Loucy (cell line): ENCODE results near the gene MN1.
A peak's percentile ranks its signal among the peaks of the same experiment; 100 is the strongest.

Experiments used
- H2AFZ ChIP-seq: fragments of 200-600 bp; sonication (generic); 2 replicates; pipeline ENCODE4 v1.6.0; 2016; ENCODE audit warnings: antibody characterized with exemption, mild to moderate bottlenecking, low read length, moderate library complexity
- H3F3A ChIP-seq: fragments of 200-600 bp; 2 replicates; pipeline ENCODE4 v1.6.0; 2016; ENCODE audit warnings: antibody characterized with exemption, low read depth, mild to moderate bottlenecking
- H3K27me3 ChIP-seq: fragments of 200-600 bp; sonication (generic); 2 replicates; pipeline ENCODE4 v1.6.1; 2014; ENCODE audit warnings: low read length, mild to moderate bottlenecking; ENCODE audit not compliant: insufficient read depth, poor library complexity, severe bottlenecking
- H3K36me3 ChIP-seq: fragments of 200-600 bp; sonication (generic); 2 replicates; pipeline ENCODE4 v1.6.1; 2016; ENCODE audit warnings: low read length; ENCODE audit not compliant: insufficient read depth
- H3K4me1 ChIP-seq: fragments of 200-600 bp; sonication (generic); 2 replicates; pipeline ENCODE4 v1.5.1; 2014; ENCODE audit warnings: low read length, mild to moderate bottlenecking; ENCODE audit not compliant: insufficient read depth, poor library complexity, severe bottlenecking
- H3K4me2 ChIP-seq: fragments of 200-600 bp; sonication (generic); 2 replicates; pipeline ENCODE4 v1.6.0; 2014; ENCODE audit warnings: antibody characterized with exemption, low read length, low read depth, mild to moderate bottlenecking; ENCODE audit not compliant: poor library complexity, severe bottlenecking
- H3K4me3 ChIP-seq: fragments of 200-600 bp; sonication (generic); 2 replicates; pipeline ENCODE4 v1.5.1; 2014; ENCODE audit warnings: low read length, mild to moderate bottlenecking, mixed read lengths; ENCODE audit not compliant: poor library complexity, severe bottlenecking
- H3K79me2 ChIP-seq: fragments of 200-600 bp; sonication (generic); 2 replicates; pipeline ENCODE4 v1.6.1; 2014; ENCODE audit warnings: low read length; ENCODE audit not compliant: insufficient read depth
- H3K9ac ChIP-seq: fragments of 200-600 bp; sonication (generic); 2 replicates; pipeline ENCODE4 v1.6.0; 2014; ENCODE audit warnings: mild to moderate bottlenecking, low read depth, low read length, moderate library complexity; ENCODE audit not compliant: poor library complexity, severe bottlenecking
- H3K9me2 ChIP-seq: fragments of 200-600 bp; sonication (generic); replicated peaks from 2 replicates; pipeline ENCODE4 v1.6.1; 2016; ENCODE audit warnings: low read depth, low read length, mixed read lengths
- H3K9me3 ChIP-seq: fragments of 200-600 bp; sonication (generic); 2 replicates; pipeline ENCODE4 v1.6.1; 2014; ENCODE audit warnings: mild to moderate bottlenecking, antibody characterized with exemption, low read length, low read depth; ENCODE audit not compliant: insufficient read depth
- H4K20me1 ChIP-seq: fragments of 200-600 bp; sonication (generic); 2 replicates; pipeline ENCODE4 v1.6.0; 2014; ENCODE audit warnings: antibody characterized with exemption, low read length, mild to moderate bottlenecking; ENCODE audit not compliant: insufficient read depth, poor library complexity, severe bottlenecking
- EZH2phosphoT487 ChIP-seq: fragments of 200-600 bp; IDR thresholded peaks from 2 replicates; pipeline ENCODE4 v1.6.1; 2018; ENCODE audit warnings: antibody characterized with exemption, mild to moderate bottlenecking, moderate library complexity, borderline replicate concordance
- TF ChIP-seq, protein P1 (sequence below): fragments of 200-600 bp; sonication (generic); conservative IDR thresholded peaks from 2 replicates; pipeline ENCODE4 v1.5.1; 2014; ENCODE audit warnings: mild to moderate bottlenecking, antibody characterized with exemption, low read length

MN1 gene

DNA sequence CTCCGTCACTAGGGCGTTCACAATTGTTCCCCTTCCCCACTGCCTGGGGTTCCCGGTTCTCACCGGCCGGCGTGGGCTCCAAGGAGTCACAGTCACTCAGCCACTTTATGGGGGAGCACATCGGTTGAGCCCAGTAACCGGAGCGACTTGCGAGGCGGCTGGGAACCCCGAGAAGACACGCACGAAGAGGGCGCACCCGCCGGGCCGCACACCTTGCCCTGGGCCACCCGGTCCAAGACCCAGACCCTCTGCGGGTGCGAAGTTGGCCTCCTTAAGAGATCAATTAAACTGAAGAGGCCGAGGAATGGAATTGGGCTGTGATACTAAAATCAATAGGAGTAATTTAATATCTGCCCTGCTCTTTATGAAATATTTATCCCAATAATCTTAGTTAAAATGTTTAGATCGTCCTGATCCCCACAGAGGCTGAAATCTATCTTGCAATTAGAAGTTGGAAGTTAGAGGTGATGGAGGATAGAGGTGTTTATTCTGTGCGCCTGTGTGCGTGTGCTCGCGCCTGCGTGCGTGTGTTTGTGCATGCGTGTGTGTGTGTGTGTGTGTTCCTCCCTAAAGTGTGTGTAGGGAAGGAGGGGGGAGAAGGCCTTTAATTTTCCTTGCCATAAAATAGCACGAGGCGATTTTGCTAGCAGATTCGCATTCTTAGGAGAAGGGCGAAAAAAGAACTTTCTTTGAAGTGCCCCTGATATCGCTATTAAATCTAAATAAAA, 954 bp upstream of the MN1 start:
- Histone ChIP-seq H2AFZ (peak overlapping the region; percentile 81), H3K36me3 (no peaks in the 10 kb centered on the region), H3K9me2 (no peaks in the 10 kb centered on the region), H3K9me3 (no peaks in the 10 kb centered on the region), H3K4me3 (no peak overlapping the region), H3F3A (no peaks in the 10 kb centered on the region), H3K79me2 (no peaks in the 10 kb centered on the region), H3K9ac (no peak overlapping the region), H3K4me2 (peak overlapping the region; percentile 75), H4K20me1 (no peaks in the 10 kb centered on the region), H3K4me1 (no peaks in the 10 kb centered on the region), H3K27me3 (no peaks in the 10 kb centered on the region)
- TF ChIP-seq EZH2phosphoT487: no peak
- TF ChIP-seq, protein P1, sequence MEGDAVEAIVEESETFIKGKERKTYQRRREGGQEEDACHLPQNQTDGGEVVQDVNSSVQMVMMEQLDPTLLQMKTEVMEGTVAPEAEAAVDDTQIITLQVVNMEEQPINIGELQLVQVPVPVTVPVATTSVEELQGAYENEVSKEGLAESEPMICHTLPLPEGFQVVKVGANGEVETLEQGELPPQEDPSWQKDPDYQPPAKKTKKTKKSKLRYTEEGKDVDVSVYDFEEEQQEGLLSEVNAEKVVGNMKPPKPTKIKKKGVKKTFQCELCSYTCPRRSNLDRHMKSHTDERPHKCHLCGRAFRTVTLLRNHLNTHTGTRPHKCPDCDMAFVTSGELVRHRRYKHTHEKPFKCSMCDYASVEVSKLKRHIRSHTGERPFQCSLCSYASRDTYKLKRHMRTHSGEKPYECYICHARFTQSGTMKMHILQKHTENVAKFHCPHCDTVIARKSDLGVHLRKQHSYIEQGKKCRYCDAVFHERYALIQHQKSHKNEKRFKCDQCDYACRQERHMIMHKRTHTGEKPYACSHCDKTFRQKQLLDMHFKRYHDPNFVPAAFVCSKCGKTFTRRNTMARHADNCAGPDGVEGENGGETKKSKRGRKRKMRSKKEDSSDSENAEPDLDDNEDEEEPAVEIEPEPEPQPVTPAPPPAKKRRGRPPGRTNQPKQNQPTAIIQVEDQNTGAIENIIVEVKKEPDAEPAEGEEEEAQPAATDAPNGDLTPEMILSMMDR: no peak

DNA sequence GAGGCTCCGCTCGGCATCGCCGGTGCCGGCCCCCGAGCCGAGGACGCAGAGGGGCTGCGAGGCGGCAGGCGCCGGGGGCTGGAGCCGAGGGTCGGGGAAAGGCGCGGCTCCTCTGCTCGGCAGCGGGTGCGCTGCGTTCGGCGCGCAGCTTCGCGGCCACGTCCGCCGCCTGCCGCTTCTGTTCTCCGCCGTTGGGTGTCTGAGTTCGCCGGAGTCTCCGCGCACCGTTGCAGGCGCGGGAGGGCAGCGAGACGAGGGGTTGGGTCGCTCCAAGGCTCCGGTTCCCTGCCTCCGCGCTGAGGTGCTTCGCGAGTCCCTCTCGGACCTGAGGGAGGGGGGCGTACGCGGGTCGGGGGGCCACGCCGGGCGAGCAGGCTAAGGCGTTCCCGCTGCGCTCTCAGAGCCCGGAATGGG, 347 bp downstream of the MN1 start:
- Histone ChIP-seq H3K9me2 (no peaks in the 10 kb centered on the region), H3K36me3 (no peaks in the 10 kb centered on the region), H3K9me3 (no peaks in the 10 kb centered on the region), H3K9ac (peak overlapping the region; percentile 56), H3K4me3 (peak overlapping the region; percentile 73), H3K79me2 (no peaks in the 10 kb centered on the region), H3K4me2 (peak overlapping the region; percentile 75), H2AFZ (peak overlapping the region; percentile 81), H3K4me1 (no peaks in the 10 kb centered on the region), H3F3A (no peaks in the 10 kb centered on the region), H4K20me1 (no peaks in the 10 kb centered on the region), H3K27me3 (no peaks in the 10 kb centered on the region)
- TF ChIP-seq EZH2phosphoT487: no peak
- TF ChIP-seq, protein P1: no peak

DNA sequence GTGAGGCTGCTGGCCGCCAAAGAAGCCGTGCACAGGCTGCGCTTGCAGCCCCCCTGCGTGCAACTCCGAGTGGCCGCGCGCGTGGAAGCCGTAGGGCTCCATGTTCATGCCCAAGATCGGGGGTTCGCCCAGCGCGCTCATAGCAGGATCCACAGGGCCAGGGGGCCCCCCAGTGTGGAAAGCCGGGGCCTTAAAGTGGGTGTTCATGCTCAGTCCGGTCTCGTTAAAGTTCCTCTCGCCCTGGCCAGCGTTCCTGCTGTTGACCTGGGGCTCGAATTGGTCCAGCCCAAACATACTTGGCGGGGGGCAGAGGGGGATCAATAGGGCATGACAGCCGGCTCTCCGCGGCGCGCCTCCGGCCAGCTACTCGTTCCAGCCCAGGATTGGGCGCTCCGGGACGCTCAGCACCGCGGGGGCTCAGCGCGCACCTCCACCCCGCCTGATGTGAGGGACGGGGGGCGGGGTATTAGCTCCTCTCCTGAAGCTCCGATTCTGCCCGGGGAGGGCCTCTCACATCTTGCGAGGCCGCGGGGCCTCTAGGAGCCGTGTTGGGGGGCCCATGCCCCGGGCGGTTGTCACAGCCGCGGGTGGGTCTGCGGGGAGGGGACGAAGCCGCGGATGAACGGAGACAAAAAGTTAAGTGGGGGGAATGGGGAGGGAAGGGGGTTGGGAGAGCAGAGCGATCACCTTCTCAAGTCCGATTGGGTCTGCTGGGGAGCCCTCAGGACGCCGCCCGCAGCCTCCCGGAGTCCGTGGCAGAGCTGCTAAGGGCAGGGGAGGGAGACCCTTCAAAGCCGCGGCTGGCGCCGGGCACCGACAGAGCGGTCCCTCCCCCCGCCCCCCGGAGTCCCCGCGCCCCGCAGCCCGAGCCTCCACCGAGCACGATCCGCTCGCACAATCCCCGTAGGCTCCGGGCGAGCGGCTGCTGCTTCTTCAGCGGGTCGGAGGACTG, 1.0 kb downstream of the MN1 start:
- no peaks in the 10 kb centered on the region for H3K36me3 ChIP-seq
- no peaks in the 10 kb centered on the region for H3K9me2 ChIP-seq
- H3K4me2 ChIP-seq: peak overlapping the region; percentile 75
- H3F3A ChIP-seq: no peaks in the 10 kb centered on the region
- TF ChIP-seq EZH2phosphoT487: no peak
- TF ChIP-seq, protein P1: no peak
- no peaks in the 10 kb centered on the region for H3K9me3 ChIP-seq
- H3K9ac ChIP-seq: peak overlapping the region; percentile 56
- peak overlapping the region; percentile 73 for H3K4me3 ChIP-seq
- no peaks in the 10 kb centered on the region for H3K4me1 ChIP-seq
- H3K27me3 ChIP-seq: no peaks in the 10 kb centered on the region
- H3K79me2 ChIP-seq: no peaks in the 10 kb centered on the region
- no peaks in the 10 kb centered on the region for H4K20me1 ChIP-seq
- H2AFZ ChIP-seq: peak overlapping the region; percentile 81
